HL-60 (cell line): Measurements from ENCODE around the gene YY1.

ENCODE experiments used
- DNase-seq, 2 experiments: peaks; one replicate each; pipeline ENCODE4 v3.0.0-alpha.2; 2010 to 2020; ENCODE audit warnings: low read depth in 1 of 2, low spot score in 1 of 2
- H3K27ac ChIP-seq: fragments of 250-450 bp; sonication (Bioruptor Pico); replicated peaks from 2 replicates; pipeline ENCODE4 v1.5.1; 2020; ENCODE audit warnings: mild to moderate bottlenecking, moderate library complexity
- H3K27me3 ChIP-seq: fragments of 250-450 bp; sonication (Bioruptor Pico); 2 replicates; pipeline ENCODE4 v1.5.1; 2021; ENCODE audit warnings: mild to moderate bottlenecking, moderate library complexity; ENCODE audit not compliant: insufficient read depth, poor library complexity, severe bottlenecking
- H3K4me3 ChIP-seq: replicated peaks from 2 replicates; pipeline ENCODE4 v1.5.1; 2011; ENCODE audit warnings: mild to moderate bottlenecking, control low read depth, low read length; ENCODE audit not compliant: insufficient read depth
- CTCF ChIP-seq: IDR thresholded peaks from one replicate; pipeline ENCODE4 v1.5.1; 2011; ENCODE audit warnings: low read length, control low read depth, inconsistent platforms; ENCODE audit not compliant: insufficient read depth
- GABPA ChIP-seq: IDR thresholded peaks from 2 replicates; pipeline ENCODE4 v1.6.1; 2012; ENCODE audit warnings: low read depth
- POLR2AphosphoS5 ChIP-seq: IDR thresholded peaks from 2 replicates; pipeline ENCODE4 v1.6.1; 2012; ENCODE audit warnings: low read depth
- REST ChIP-seq: IDR thresholded peaks from 2 replicates; pipeline ENCODE4 v1.6.1; 2012; ENCODE audit warnings: low read depth; ENCODE audit not compliant: insufficient replicate concordance
- SPI1 ChIP-seq: IDR thresholded peaks from 2 replicates; pipeline ENCODE4 v1.6.1; 2012; ENCODE audit warnings: low read depth, mild to moderate bottlenecking, borderline replicate concordance

YY1 gene

GRCh38 chr14:100325958-100326357, 87.0 kb downstream of the YY1 start:
- Histone ChIP-seq H3K4me3 (no peak overlapping the region), H3K27ac (no peak overlapping the region), H3K27me3 (no peaks in the 10 kb centered on the region)
- DNase-seq, result no peak
- TF ChIP-seq GABPA (no peak), REST (no peak), POLR2AphosphoS5 (no peak), SPI1 (no peak), CTCF (no peak)

- H3K27ac ChIP-seq, result no peak overlapping the region
- DNase-seq, result no peak
- TF ChIP-seq GABPA (no peak), SPI1 (no peak), POLR2AphosphoS5 (no peak), REST (no peak), CTCF (no peak)
- no peak overlapping the region for H3K4me3 ChIP-seq
- H3K27me3 ChIP-seq, result no peaks in the 10 kb centered on the region
Observed at GRCh38 chr14:100327128-100327527, 88.2 kb downstream of the YY1 start.

GRCh38 chr14:100328495-100329163, 89.7 kb downstream of the YY1 start:
- DNase-seq, result no peak
- Histone ChIP-seq H3K4me3 (no peak overlapping the region), H3K27ac (no peak overlapping the region), H3K27me3 (no peaks in the 10 kb centered on the region)
- TF ChIP-seq POLR2AphosphoS5 (no peak), SPI1 (no peak), GABPA (no peak), REST (no peak), CTCF (no peak)
